HG02852 (cell line): ENCODE data around the gene KCNK3.

Experiments used
- ATAC-seq: cut with Tn5 transposase; IDR thresholded peaks from one replicate; pipeline ENCODE4 v1.9.1; 2021; ENCODE audit warnings: mild to moderate bottlenecking, moderate library complexity; ENCODE audit not compliant: unreplicated experiment

The KCNK3 gene

DNA sequence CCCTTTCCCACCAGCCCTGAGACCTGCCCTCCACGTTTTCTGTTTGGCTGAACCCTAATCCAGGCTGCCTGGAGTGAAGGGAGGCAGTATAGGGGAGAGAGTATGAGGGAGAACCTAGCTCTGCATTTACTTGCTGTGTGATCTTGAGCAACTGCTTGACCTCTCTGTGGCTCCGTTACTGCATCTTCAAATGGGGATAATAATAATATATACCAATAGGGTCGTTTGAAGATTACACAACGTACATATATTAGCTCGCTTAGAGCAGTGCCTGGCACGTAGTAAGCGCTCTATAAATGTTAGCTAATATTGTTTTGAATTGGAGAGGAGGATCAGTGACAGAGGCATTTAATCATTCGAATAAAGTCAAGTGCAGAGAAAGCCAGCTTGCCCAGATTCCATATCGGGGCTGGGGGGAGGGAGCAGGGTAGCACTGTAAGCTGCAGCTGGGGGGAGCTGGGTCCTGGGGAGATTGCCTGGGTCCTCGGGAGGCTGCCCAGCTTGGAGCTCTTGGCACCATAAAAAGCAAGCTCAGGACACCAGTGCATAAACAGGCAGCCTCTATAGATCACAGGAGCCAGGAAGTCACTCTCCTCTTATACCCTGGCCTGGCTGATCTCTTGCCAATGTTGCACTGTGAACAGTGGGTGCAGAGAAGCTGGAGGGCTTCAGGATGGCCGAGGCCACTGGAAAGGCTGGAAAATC is 19.1 kb downstream of the KCNK3 start:
- ATAC-seq = no peak

DNA sequence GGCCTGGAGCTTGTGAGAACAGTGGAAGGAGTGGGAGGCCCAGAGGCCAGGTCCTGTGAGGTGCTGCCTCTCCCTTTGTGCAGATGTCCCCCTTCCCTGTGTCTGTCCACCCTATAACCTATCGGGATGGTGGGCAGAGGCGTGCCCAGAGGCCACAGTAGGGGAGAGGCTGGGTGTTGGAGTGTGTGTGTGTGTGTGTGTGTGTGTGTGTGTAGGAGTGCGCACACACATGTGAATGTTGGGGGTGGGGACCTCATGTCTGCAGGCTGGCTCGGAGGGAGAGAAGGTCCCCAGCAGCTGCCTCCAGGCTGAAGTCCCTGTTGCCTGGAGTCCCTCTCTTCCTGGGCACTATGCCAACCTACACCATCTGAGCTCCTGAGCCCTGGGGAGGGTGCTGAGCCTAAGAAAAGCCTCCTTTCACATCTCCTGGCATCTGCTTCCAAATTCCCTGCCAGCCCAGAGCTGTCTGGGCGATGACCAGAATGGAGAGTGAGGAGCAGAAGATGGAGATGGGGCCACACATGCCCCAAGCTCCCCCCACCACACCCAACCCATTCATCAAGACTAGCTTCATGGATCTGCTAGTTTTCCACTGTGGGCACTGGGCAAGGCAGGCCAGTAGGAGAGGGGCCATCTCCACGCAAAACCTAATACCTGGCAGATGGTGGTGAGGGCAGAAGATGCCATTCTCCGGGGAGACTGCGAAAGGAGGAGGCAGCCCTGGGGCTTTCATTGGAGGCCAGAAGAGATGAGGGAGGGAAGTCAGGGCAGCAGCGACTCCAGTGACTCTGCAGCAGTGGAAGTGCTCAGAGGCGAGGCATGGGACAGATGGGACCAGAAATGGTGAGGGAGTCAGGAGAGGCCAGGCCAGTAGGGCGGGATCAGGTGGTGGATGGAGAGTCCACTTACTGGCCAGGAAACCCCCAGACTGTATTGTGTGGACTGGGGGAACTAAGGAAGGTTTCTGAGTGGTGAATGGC is 20.3 kb downstream of the KCNK3 start:
- no peak for ATAC-seq

DNA sequence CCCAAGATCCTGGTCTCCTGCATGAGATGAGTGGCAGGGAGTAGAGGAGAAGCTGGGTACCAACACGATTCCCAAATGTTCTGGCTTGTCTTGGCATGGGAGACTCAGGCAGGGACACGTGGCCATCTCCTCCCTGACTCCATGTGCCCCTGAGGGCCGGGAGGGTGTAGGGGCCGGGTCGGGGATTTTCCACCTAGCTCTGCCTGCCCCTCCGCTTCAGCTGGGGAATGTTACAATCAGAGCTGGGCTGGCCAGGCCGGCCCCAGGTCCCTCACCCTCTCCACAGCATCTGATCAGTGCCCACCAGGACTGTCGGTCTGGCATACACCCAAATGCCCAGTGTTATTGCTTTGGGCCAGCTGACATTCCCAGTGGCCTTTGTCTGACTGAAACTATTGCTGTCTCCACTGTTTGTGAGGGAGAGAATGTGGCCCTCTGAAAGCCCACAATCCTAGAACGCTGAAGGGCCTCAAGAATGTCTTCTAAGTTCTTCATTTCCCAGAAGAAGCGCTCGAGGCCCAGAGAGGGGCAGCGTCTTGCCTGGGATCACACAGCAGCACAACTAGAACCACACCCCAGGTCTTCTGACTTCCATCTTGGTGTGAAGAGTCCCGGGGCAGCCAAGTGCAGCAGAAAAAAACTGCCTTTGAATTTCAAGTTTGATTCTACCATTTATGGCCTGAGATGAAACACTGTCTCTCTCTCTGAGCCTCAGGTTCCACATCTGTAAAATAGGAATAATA is 23.2 kb downstream of the KCNK3 start:
- no peak for ATAC-seq

DNA sequence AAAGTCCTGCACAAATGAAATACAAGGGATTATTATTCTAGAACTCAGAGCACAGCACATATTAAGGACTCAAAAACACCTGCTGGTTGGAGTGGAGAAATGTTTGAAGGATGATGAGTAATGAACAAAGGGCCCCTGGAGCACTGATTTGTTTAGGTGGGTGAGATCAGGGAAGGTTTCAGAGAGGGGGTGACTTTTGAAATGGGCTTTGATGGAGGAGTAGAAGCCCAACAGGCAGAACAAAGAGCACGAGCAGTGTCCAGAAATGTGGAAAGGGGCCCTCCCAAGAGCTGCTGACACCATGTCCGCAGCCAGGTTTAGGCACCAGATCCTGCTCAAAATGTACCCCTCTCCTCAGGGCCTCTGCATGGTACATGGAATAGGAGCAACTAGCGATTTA is 23.8 kb downstream of the KCNK3 start:
- ATAC-seq = no peak

DNA sequence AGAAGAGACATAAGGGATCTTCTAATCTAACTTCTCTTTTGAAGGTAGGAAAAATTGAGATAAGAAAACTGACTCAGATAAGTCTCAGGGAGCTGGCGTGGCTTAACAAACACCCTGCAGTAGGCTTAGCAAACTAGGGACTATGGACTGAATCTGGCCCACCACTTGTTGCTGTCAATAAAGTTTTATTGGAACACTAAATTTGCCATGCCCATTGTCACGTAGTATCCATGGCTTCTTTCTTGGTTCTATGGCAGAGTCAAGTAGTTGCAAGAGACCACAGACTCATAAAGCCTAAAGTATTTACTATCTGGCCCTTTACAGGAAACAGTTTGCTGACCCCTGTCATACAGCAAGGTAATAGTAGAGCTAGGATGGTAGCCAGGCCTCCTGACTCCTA is 24.2 kb downstream of the KCNK3 start:
- no peak for ATAC-seq

DNA sequence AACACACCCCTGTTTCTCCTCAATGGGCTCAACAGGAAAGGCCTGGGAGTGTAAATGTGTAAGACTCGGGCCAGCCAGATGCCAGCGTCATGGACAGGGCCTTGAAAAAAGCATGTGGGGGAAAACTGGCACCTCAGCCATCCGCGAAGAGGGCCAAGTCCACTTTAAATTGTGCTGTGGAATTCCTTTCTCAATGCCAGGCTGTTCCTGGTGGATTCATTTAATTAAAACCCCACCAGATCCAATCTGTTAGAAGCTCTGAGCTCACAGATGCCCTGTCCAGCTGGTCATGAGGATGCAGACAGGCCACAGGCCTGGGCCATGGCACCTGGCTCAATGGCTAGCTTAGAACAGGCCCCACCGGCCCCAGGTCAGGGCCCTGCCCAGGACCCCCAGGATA is 24.8 kb downstream of the KCNK3 start:
- ATAC-seq = no peak

DNA sequence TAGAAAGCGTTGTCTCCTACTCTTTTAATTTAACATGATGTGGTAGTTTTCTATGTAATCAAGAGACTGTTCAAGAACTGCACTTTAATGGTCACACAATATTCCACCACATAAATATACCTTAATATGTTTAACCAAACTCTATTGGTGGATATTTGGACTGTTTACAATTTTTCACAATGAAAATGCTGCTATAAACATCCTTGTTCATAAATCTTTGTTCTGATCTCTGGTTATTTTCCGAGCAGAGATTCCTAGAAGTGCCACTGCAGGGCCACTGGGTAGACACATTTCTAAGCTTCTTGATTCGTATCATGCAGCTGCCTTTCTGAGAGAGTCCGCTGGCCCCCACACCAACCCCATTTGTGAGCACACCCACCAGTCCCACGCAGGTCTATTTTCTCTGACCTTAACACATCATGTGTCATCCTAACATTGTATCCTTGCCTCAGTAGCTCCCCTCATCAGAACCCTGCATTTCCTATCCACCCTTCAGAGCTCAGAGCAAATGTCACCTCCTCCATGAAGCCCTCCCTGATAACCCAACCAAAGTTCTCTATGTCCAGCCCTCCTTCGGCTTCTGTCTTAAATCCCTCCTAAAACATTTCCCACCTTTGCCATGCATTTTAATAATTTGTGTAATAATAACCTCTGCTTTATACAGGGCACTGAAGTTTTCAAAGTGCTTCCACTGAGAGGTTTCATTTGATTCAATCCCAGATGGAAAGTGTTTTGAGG is 26.6 kb downstream of the KCNK3 start:
- ATAC-seq = no peak

DNA sequence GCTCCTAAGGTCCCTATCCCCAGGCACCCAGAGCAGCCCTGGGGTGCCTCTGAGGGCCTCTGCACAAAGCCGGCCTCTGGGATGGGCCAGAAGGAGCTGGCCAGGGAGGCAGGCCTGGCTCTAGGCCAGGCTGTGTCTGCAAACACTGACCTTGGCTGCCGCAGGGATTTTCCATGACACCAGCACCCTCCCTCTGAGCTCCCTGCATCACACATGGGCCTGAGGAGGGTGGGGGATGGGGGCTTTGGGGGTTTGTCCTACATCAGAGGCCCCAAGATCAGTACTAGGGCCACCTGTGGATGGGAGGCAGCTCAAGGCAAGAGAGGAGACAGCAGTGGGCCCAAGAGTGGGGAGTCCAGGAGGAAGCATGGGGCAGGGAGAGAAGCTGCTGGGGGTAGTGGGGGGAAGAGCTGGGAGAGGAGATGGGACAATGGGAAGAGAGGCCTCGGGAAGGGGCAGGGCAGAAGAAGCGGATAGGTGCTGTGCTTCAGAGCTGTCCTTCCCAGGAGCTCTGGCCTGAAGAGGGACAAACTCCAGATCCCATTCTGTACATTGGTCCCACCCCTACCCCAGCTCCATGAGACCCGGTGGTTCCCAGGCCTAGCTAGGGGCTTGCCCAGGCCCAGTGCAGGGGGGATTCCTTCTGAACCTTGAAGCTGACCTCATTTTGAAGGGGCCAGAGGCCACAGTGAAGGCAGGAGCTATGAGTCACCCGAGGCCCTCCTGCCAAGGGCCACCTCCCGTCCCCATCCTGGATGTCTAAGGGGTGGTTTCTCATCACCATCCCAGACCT is 28.0 kb downstream of the KCNK3 start:
- ATAC-seq = no peak

DNA sequence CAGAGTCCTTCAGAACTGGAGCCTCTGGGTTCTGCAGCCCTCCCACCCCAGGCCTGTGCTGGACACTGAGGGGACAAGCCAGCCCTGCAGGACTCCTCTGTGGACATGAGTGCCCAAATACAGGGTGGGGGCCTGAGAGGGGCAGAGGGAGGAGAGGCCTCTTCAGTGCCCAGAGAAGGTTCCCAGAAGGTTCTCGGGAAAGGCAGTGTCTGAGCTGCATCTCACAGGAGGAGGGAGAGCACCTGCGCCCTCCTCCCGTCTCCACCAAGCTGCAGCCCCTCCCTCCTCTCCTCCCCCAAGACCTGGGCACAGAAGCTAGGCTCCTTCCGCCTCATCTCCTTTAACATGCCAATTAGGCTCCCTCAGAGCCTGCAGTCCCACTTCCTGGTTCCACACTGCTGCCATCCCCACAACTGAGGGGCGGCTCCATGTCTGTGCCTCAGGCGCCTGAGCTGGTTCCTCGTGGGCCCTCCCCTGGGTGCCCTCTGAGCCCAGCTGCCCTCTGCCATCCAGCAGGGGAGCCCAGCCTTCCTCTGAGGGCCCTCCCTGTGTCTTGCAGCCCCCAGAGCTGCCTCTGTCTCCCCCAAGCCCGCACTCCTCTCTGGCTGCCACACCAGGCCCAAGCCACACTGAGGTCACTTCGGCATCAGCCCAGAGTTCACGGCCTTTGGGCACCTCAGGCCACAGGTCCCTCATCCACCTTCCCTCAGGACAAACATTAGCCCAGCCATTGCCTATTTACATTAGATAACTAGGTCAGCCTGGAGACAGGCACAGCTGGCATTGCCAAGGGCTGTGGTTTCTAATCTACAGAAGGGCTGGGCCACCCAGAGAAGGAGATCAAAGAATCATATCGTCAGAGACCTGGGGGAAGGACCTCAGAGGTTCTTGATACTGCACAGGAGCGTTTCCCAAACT is 28.9 kb downstream of the KCNK3 start:
- ATAC-seq = no peak

DNA sequence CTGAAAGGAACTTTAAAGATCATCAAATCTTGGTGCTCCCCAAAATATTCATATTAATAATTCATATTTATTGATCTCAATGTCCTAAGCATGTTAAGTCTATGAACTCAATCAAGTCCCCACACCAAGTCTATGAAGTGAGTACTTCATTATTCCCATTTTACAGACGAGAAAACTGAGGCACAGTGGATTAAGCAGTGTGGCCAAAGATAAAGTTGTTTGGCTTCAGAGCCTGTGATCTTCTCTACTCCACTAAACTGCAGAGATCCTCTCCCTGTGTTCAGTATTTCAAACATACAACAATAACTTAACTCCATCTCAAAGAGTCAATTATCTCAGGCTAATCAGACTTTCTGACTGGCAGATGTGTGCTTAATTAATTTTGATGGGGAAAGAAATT is 29.8 kb downstream of the KCNK3 start:
- no peak for ATAC-seq

DNA sequence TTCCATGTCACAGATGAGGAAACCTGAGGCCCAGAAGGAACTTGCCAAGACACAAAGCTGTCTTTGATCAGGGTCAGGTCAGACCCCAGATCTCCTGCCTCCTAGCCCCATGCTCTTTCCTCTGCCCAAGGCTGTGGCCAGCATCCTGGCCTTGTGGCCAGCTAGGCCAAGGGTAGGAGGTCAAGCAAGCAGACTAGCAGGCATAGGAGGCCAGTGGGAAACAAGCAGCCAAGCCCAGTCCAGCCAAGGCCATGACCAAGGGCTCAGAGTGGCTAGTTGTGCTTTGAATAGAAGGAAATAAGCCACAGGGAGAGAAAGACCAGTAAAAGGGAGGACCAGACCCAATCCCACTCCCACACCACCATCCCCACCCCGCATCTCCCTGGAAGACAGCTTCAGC is 30.4 kb downstream of the KCNK3 start:
- ATAC-seq = no peak

DNA sequence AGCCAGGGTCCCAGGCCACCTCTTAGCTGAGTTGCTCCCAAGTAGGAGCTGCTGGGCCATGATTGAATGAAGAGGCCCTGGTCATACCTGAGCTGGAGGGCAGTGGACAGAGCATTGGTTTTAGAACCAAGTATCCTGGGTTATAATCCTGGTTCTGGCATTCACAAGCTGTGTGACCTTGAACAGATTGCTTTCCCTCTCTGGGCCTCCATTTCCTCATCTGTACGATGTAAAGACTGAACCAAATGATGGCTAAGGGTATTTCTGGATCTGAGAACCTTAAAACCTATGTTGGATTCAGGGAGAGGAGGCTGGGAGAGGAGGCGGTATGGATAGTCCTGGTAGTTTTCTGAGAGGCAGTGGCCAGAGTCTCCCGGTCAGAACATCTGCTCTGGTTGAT is 31.0 kb downstream of the KCNK3 start:
- no peak for ATAC-seq

DNA sequence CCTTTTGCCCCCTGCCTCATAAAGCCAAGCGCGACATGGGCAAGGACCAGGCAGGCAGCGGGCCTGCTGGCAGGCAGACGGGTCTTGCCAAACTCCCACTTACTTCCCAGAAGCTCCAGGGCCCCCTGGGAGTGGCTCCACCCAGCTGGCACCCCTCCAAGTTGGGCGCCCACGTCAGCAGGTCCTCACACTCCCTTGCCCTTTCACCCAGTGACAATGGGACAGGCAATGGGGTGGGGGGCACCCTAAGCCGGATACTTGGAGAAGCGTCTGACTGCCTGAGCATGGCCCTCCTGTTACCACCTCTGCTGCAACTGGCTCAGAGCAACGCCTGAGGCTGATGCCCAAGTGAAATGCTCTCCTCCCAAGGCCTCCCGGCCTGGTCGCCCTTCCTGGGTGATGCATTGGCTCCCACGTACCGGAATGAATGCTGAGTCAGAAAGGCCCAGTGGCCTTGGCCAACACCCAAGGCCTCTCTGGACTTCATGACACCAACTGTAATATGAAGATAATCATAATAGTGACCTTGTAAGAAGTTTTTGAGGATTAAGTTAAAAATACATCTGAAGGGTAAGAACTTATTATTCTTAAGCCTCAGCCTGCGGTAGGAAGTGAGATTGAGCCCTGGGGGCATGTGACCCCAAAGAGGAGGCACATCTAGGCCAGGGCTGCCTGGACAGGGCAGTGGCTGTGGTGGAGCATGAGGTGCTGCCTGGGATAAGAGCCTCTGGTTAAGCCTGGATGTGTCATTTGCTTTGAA is 31.6 kb downstream of the KCNK3 start:
- no peak for ATAC-seq

DNA sequence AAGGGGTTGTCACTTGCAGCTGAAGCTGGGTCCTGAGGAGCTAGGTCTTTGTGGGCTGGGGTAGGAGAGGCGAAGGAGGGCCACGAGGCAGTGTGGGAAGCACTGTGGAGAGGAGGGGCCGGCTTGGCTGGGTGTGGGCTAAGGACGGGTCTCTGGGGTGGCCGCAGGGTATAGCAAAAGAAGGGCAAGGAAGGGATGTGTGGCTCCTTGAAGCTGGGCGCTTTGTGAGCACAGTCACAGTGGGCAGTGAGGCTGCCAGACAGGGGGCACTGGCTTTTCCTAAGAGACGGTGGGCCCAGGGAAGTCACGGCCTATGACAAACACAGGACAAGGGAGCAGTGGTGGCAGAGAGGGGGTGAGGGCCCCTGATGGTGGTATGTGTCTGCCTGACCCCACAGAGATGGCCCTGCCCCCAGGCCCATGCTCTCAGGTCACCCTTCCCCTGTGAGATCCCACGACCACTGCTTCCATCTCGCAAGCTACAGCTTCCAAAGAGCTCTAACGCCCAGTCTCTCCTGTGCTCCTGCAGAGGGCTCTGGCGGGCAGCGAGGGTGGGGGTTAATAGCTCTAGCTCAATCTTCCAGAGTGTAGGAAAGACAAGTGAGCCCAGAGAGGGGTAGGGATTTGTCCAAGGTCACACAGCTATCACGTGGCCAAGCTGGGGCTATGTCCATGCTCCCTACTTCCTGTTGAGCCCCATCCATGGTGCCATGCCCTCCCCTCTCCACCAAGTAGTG is 32.4 kb downstream of the KCNK3 start:
- ATAC-seq = no peak

DNA sequence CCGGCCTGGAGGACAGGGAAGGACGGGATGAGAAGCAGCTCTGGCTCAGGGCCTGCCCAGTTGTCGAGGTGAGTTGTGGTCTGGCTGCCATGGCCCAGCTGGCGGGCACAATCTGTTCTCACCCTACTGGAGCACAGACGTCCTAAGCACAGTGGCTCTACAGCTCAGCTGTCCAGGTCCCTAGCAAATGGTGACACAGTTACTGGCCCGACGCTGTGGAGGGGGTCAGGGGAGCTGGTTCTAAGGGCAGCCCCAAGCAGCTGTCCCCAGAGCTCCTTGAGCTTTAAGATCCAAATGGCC is 32.9 kb downstream of the KCNK3 start:
- no peak for ATAC-seq

DNA sequence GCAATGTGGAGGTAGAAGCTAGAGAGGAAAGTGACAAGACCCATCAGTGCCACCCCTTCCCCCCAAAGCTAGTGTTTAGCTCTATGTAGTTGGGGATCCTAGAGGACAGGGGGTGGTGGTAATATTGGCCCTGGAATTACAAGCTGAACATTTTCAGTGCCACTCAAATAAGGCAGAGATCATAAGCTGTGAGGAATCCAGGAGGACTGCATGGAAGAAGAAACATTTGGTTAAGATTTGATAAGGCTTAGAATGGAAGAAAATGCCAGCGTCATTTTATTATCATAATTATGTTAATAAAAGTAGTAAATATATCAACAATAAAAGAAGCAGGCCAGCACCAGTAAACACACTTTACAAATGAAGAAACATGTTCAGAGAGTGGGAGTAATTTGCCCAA is 33.7 kb downstream of the KCNK3 start:
- ATAC-seq = no peak

DNA sequence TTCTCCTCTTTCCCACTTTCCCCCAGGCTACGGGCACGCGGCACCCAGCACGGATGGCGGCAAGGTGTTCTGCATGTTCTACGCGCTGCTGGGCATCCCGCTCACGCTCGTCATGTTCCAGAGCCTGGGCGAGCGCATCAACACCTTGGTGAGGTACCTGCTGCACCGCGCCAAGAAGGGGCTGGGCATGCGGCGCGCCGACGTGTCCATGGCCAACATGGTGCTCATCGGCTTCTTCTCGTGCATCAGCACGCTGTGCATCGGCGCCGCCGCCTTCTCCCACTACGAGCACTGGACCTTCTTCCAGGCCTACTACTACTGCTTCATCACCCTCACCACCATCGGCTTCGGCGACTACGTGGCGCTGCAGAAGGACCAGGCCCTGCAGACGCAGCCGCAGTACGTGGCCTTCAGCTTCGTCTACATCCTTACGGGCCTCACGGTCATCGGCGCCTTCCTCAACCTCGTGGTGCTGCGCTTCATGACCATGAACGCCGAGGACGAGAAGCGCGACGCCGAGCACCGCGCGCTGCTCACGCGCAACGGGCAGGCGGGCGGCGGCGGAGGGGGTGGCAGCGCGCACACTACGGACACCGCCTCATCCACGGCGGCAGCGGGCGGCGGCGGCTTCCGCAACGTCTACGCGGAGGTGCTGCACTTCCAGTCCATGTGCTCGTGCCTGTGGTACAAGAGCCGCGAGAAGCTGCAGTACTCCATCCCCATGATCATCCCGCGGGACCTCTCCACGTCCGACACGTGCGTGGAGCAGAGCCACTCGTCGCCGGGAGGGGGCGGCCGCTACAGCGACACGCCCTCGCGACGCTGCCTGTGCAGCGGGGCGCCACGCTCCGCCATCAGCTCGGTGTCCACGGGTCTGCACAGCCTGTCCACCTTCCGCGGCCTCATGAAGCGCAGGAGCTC is 35.4 kb downstream of the KCNK3 start:
- no peak for ATAC-seq
